MM.1S (cell line): ENCODE measurements around the gene DZIP1L.

ENCODE experiments used
- CTCF ChIP-seq: fragments of 300-600 bp; sonication (generic); IDR thresholded peaks from 2 replicates; pipeline ENCODE4 v1.5.1; 2016; ENCODE audit warnings: antibody characterized with exemption, low read length, mixed read lengths
- EZH2 ChIP-seq: fragments of 300-600 bp; sonication (generic); optimal IDR thresholded peaks from 2 replicates; pipeline ENCODE3; 2017; ENCODE audit warnings: low read depth, mild to moderate bottlenecking, antibody characterized with exemption, low read length, mixed read lengths
- EZH2phosphoT487 ChIP-seq: fragments of 300-600 bp; sonication (generic); IDR thresholded peaks from 2 replicates; pipeline ENCODE4 v1.6.1; 2018; ENCODE audit warnings: antibody characterized with exemption, low read length

- TF ChIP-seq CTCF (no peak), EZH2 (no peak), EZH2phosphoT487 (no peak)
Measured at GRCh38 chr3:138030734-138031280, 84.6 kb downstream of the DZIP1L start.
